HepG2 (cell line): ENCODE results near the gene CRIM1. TPM values are rescaled to one million over a fixed set of nuclear protein-coding genes. Genes with fewer than 3 reads are reported as not detected.
A peak's percentile ranks its signal among the peaks of the same experiment; 100 is the strongest.

Source experiments
- ATAC-seq: fragments of 200-7000 bp; cut with Tn5 transposase; 3 replicates; pipeline ENCODE4 v1.9.1; 2020; ENCODE audit warnings: mild to moderate bottlenecking, moderate library complexity
- BruUV-seq: library from RNA; stranded (reverse); fragments of 400-500 nt; replicated peaks from 2 replicates; lab custom pipeline; 2021; lab: Mats Ljungman, UMichigan
- CTCF ChIA-PET: fragments of 300-600 bp; formaldehyde crosslinking; extraction: SDS; loops from one replicate; lab custom pipeline; 2021; ENCODE audit warnings: low total read pairs, inconsistent platforms, low intra/inter-chr PET ratio; lab: Yijun Ruan, JAX
- POLR2A ChIA-PET: fragments of 350-600 bp; sonication (Branson Sonifier 250); formaldehyde crosslinking; loops from one replicate; lab custom pipeline; 2020; ENCODE audit warnings: antibody characterized with exemption, inconsistent platforms; lab: Yijun Ruan, JAX
- DNase-seq: peaks from one replicate; pipeline ENCODE4 v3.0.0-alpha.2; 2015; ENCODE audit warnings: low spot score
- FAIRE-seq: peaks from 3 replicates; lab custom pipeline; 2011; peaks lifted over from hg19 to GRCh38; lab: Jason Lieb, UNC
- H2AFZ ChIP-seq: one replicate; pipeline ENCODE4 v1.6.1; 2011; ENCODE audit warnings: low read length, inconsistent platforms
- H3K27ac ChIP-seq: fragments of 300-600 bp; 3 replicates; pipeline ENCODE4 v1.8.0; 2011; ENCODE audit warnings: mixed run types, mild to moderate bottlenecking, mixed read lengths, low read length, inconsistent platforms; ENCODE audit not compliant: insufficient read depth; ENCODE audit errors: extremely low read length
- H3K27me3 ChIP-seq, 2 experiments: fragments of 200-600 bp in 1 of 2; 2 replicates in 1 of 2; 3 replicates in 1 of 2; pipeline versions ENCODE4 v1.6.0 to v1.8.0; 2011; ENCODE audit warnings: low read length in 2 of 2, mild to moderate bottlenecking in 2 of 2, moderate library complexity in 2 of 2, inconsistent platforms in 1 of 2; ENCODE audit not compliant: insufficient read depth in 2 of 2, control insufficient read depth in 1 of 2
- H3K36me3 ChIP-seq, 2 experiments: fragments of 200-600 bp in 1 of 2; replicated peaks in 1 of 2; 2 replicates in 1 of 2; 3 replicates in 1 of 2; pipeline versions ENCODE4 v1.5.1 to v1.8.0; 2011; ENCODE audit warnings: low read length in 2 of 2, inconsistent platforms in 1 of 2; ENCODE audit not compliant: insufficient read depth in 2 of 2, control insufficient read depth in 1 of 2
- H3K4me1 ChIP-seq: 2 replicates; pipeline ENCODE4 v1.5.1; 2012; ENCODE audit warnings: low read length, inconsistent platforms; ENCODE audit not compliant: insufficient read depth
- H3K4me2 ChIP-seq: 2 replicates; pipeline ENCODE4 v1.6.0; 2011; ENCODE audit warnings: low read depth, low read length, inconsistent platforms
- H3K4me3 ChIP-seq, 3 experiments: fragments of 200-600 bp in 1 of 3; sonication (generic), shearing (Covaris generic) in 1 of 3; replicated peaks in 1 of 3; 2 replicates each; pipeline ENCODE4 v1.5.1; 2011 to 2016; ENCODE audit warnings: low read length in 3 of 3, inconsistent platforms in 2 of 3, low read depth in 2 of 3, mild to moderate bottlenecking in 2 of 3, control low read depth in 1 of 3, mixed read lengths in 1 of 3; ENCODE audit not compliant: insufficient read depth in 1 of 3
- H3K79me2 ChIP-seq: one replicate; pipeline ENCODE4 v1.6.1; 2011; ENCODE audit warnings: low read length, inconsistent platforms; ENCODE audit not compliant: insufficient read depth
- H3K9ac ChIP-seq: 2 replicates; pipeline ENCODE4 v1.6.0; 2011; ENCODE audit warnings: mild to moderate bottlenecking, low read depth, low read length, inconsistent platforms; ENCODE audit not compliant: insufficient read depth
- H3K9me3 ChIP-seq: 2 replicates; pipeline ENCODE4 v1.5.1; 2012; ENCODE audit warnings: mild to moderate bottlenecking, low read length
- H4K20me1 ChIP-seq: 2 replicates; pipeline ENCODE4 v1.6.0; 2011; ENCODE audit warnings: inconsistent platforms, mild to moderate bottlenecking, low read length, moderate library complexity; ENCODE audit not compliant: insufficient read depth
- BCLAF1 ChIP-seq: fragments of 450-650 bp; IDR thresholded peaks from 2 replicates; pipeline ENCODE4 v1.6.1; 2017; ENCODE audit warnings: mild to moderate bottlenecking
- HNF4A ChIP-seq: sonication (generic); formaldehyde crosslinking; IDR thresholded peaks from 2 replicates; pipeline ENCODE4 v1.4.0; 2020; ENCODE audit warnings: missing genetic modification reagents
- KMT2A ChIP-seq: sonication (generic); formaldehyde crosslinking; IDR thresholded peaks from 2 replicates; pipeline ENCODE4 v1.4.0; 2020; ENCODE audit warnings: missing genetic modification reagents
- MAFF ChIP-seq: IDR thresholded peaks from 2 replicates; pipeline ENCODE4 v1.6.1; 2011; ENCODE audit warnings: low read depth, low read length, improper control_type of control experiment
- MAFK ChIP-seq, 2 experiments: IDR thresholded peaks in 1 of 2; conservative IDR thresholded peaks in 1 of 2; 2 replicates each; pipeline ENCODE4 v1.6.1; 2011; ENCODE audit warnings: improper control_type of control experiment in 2 of 2, low read length in 2 of 2
- MTA1 ChIP-seq: sonication (generic); formaldehyde crosslinking; IDR thresholded peaks from 2 replicates; pipeline ENCODE4 v1.4.0; 2020; ENCODE audit warnings: missing genetic modification reagents, mild to moderate bottlenecking, borderline replicate concordance
- NR2C2 ChIP-seq: sonication (generic); formaldehyde crosslinking; IDR thresholded peaks from 2 replicates; pipeline ENCODE4 v1.4.0; 2020; ENCODE audit warnings: missing genetic modification reagents, mild to moderate bottlenecking, moderate library complexity, borderline replicate concordance
- TOE1 ChIP-seq: sonication (generic); formaldehyde crosslinking; IDR thresholded peaks from 2 replicates; pipeline ENCODE4 v1.4.0; 2020; ENCODE audit warnings: mild to moderate bottlenecking, missing genetic modification reagents
- U2AF2 ChIP-seq: fragments of 200-400 bp; formaldehyde crosslinking; IDR thresholded peaks from 2 replicates; pipeline ENCODE4 v1.6.1; 2017; ENCODE audit warnings: low read depth, mild to moderate bottlenecking, low read length
- ZNF468 ChIP-seq: sonication (generic); formaldehyde crosslinking; IDR thresholded peaks from 2 replicates; pipeline ENCODE4 v1.8.0; 2022; ENCODE audit warnings: mild to moderate bottlenecking, moderate library complexity, missing genetic modification reagents
- ZNF614 ChIP-seq: IDR thresholded peaks from 2 replicates; pipeline ENCODE4 v1.6.1; 2018; ENCODE audit warnings: missing biosample characterization, missing genetic modification reagents, inconsistent platforms, borderline replicate concordance
- WGBS: methylation state at CpG from one replicate; pipeline ENCODE4 v1.1.6; 2017; ENCODE audit warnings: low lambda C conversion rate; 5-methylcytosine and 5-hydroxymethylcytosine counted together
- in situ Hi-C: cut with HindIII; loops from 2 replicates; pipeline ENCODE4 v1.10.0; 2017; ENCODE audit warnings: low pct_unique_long_range_greater_than_20kb; ENCODE audit not compliant: extremely low pct_ligation_motif_present
- intact Hi-C: fragments of 100-400 bp; cut with micrococcal nuclease; formaldehyde crosslinking; loops from one replicate; pipeline ENCODE4 v1.10.0; 2022; ENCODE audit not compliant: unreplicated experiment
- polyA plus RNA-seq, 8 experiments: library from polyadenylated mRNA; depleted of rRNA in 3 of 8; stranded (reverse) in 7 of 8; unstranded in 1 of 8; fragments of >200 nt; fragmentation: Illumina TruSeq in 4 of 8; extraction: Trizol in 4 of 8; gene quantifications; 2 replicates each; pipeline versions ENCODE4 v1.2.1 to v1.2.3, GENCODE V29; 2011 to 2016; ENCODE audit warnings: low read depth in 4 of 8, missing spikeins in 1 of 8, mixed read lengths in 1 of 8; ENCODE audit not compliant: insufficient read depth in 1 of 8
- total RNA-seq, 5 experiments: library from RNA; depleted of rRNA; stranded (reverse); fragments of >200 nt; fragmentation: Illumina TruSeq; extraction: Trizol; gene quantifications; 2 replicates each; pipeline ENCODE4 v1.2.3, GENCODE V29; 2016; ENCODE audit warnings: low read depth in 1 of 5
- TF ChIP-seq, protein P1 (sequence below): sonication (generic); formaldehyde crosslinking; IDR thresholded peaks from 2 replicates; pipeline ENCODE4 v1.8.0; 2022; ENCODE audit warnings: mild to moderate bottlenecking, missing genetic modification reagents, moderate library complexity

The CRIM1 gene
- total and polyA plus RNA-seq, 2 of the 13 experiments (the other 11 are each of a cell fraction or from before 2014, with no cell fraction given) = 39.1 to 69.9 TPM

DNA sequence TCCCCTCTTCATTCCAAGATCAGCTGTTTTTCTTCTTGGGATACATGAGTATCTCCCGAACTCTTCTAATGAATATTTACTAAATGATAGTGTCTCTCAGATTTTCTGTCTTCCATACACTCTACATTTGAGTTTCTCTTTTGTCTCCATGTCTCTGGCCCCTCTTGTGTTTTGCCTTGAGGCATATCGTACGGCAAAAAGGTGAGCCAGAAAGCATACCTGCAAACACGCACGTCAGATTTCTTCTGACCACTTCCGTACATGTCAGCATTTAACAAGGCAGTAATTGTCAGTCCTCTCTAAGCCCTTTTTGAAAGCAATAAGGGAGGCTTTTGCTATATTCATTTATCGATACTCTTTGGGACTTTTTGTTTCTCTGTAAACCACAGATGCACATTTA lies 160.0 kb downstream of the CRIM1 start:
- no TSS peak for BruUV-seq
- DNase-seq (no peak), ATAC-seq (no peak), FAIRE-seq (no peak)
- Histone ChIP-seq H4K20me1 (0 out of 2 replicates have a peak, but pooled peaks cover 3% of the 10 kb centered on the region), H3K36me3 (peaks cover 58 to 92% of the 10 kb centered on the region in 2 experiments), H3K9ac (no peak overlapping the region), H3K4me2 (no peak overlapping the region), H2AFZ (no peak overlapping the region), H3K27me3 (no peaks in the 10 kb centered on the region), H3K9me3 (no peaks in the 10 kb centered on the region), H3K27ac (no peak overlapping the region), H3K4me1 (no peaks in the 10 kb centered on the region), H3K79me2 (no peaks in the 10 kb centered on the region), H3K4me3 (no peak overlapping the region)
- intact Hi-C loops = no loop called here
- CTCF ChIA-PET = no interaction called here
- in situ Hi-C loops = no loop called here
- TF ChIP-seq ZNF468 (CRISPR knock-in tag) = no peak
- TF ChIP-seq BCLAF1 = no peak
- TF ChIP-seq MAFF = peak; percentile 45; the same call in 1 of the 2 replicates
- TF ChIP-seq ZNF614 (CRISPR knock-in tag) = no peak
- TF ChIP-seq, protein P1, sequence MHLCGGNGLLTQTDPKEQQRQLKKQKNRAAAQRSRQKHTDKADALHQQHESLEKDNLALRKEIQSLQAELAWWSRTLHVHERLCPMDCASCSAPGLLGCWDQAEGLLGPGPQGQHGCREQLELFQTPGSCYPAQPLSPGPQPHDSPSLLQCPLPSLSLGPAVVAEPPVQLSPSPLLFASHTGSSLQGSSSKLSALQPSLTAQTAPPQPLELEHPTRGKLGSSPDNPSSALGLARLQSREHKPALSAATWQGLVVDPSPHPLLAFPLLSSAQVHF (CRISPR knock-in tag) = no peak
- no peak for TF ChIP-seq U2AF2
- no peak for TF ChIP-seq HNF4A (CRISPR knock-in tag)
- TF ChIP-seq KMT2A (CRISPR knock-in tag) = no peak
- TF ChIP-seq MAFK (conservative IDR thresholded peaks at IDR 0.05 in 1 of 2, IDR thresholded peaks at IDR 0.05 in 1 of 2; ENCODE audit: low read length in 2 of 2) = peak; percentile 40 to 61; a peak in 3 of 4 replicates
- TF ChIP-seq TOE1 (CRISPR knock-in tag) = no peak
- TF ChIP-seq MTA1 = no peak
- TF ChIP-seq NR2C2 (CRISPR knock-in tag) = no peak
- POLR2A ChIA-PET = no interaction called here
- 97% methylated on average over 7 of the region's 7 CpGs for WGBS
